Smooth muscle cell (in vitro differentiated cells): ENCODE results near the gene DNAH11. TPM values are rescaled to one million over a fixed set of nuclear protein-coding genes. Genes with fewer than 3 reads are reported as not detected.

Experiments
- DNase-seq: peaks from one replicate; lab custom pipeline; 2025; ENCODE audit not compliant: unreplicated experiment; lab: John Stamatoyannopoulos, UW
- H2AFZ ChIP-seq: fragments of 200-600 bp; sonication (generic); 2 replicates; pipeline ENCODE4 v1.6.0; 2016; ENCODE audit warnings: antibody characterized with exemption, low read depth, mild to moderate bottlenecking
- H3F3A ChIP-seq: fragments of 200-600 bp; sonication (generic); 2 replicates; pipeline ENCODE4 v1.6.0; 2017; ENCODE audit warnings: antibody characterized with exemption, low read depth
- H3K27ac ChIP-seq: fragments of 200-600 bp; sonication (generic); 2 replicates; pipeline ENCODE4 v1.5.1; 2016; ENCODE audit warnings: low read depth, mild to moderate bottlenecking
- H3K27me3 ChIP-seq: fragments of 200-600 bp; sonication (generic); 2 replicates; pipeline ENCODE4 v1.6.1; 2016; ENCODE audit warnings: low read depth, mild to moderate bottlenecking
- H3K36me3 ChIP-seq: fragments of 200-600 bp; sonication (generic); 2 replicates; pipeline ENCODE4 v1.5.1; 2016; ENCODE audit warnings: low read depth
- H3K4me1 ChIP-seq: fragments of 200-600 bp; sonication (generic); 2 replicates; pipeline ENCODE4 v1.5.1; 2016; ENCODE audit warnings: low read depth
- H3K4me2 ChIP-seq: fragments of 200-600 bp; sonication (generic); 2 replicates; pipeline ENCODE4 v1.6.0; 2016; ENCODE audit warnings: mild to moderate bottlenecking
- H3K4me3 ChIP-seq: fragments of 200-600 bp; sonication (generic); 2 replicates; pipeline ENCODE4 v1.5.1; 2016; ENCODE audit warnings: mild to moderate bottlenecking
- H3K79me2 ChIP-seq: fragments of 200-600 bp; sonication (generic); 2 replicates; pipeline ENCODE4 v1.6.0; 2016; ENCODE audit warnings: low read depth, mild to moderate bottlenecking
- H3K9ac ChIP-seq: fragments of 200-600 bp; sonication (generic); 2 replicates; pipeline ENCODE4 v1.6.0; 2016; ENCODE audit warnings: low read depth
- H3K9me3 ChIP-seq: fragments of 200-600 bp; sonication (generic); replicated peaks from 2 replicates; pipeline ENCODE4 v1.5.1; 2016; ENCODE audit warnings: low read depth
- H4K20me1 ChIP-seq: fragments of 200-600 bp; sonication (generic); 2 replicates; pipeline ENCODE4 v1.6.0; 2016; ENCODE audit warnings: low read depth
- CTCF ChIP-seq: fragments of 200-600 bp; sonication (generic); IDR thresholded peaks from 2 replicates; pipeline ENCODE4 v1.5.1; 2017; ENCODE audit warnings: borderline replicate concordance, mild to moderate bottlenecking, antibody characterized with exemption; ENCODE audit not compliant: insufficient read depth, poor library complexity, severe bottlenecking
- WGBS: methylation state at CpG from one replicate; pipeline ENCODE4 v1.1.7; 2016; ENCODE audit warnings: low lambda C conversion rate; 5-methylcytosine and 5-hydroxymethylcytosine counted together
- polyA plus RNA-seq: library from polyadenylated mRNA; unstranded; fragments of >200 nt; fragmentation: Nextera tagmentation; extraction: Ambion mirVana; gene quantifications from 2 replicates; pipeline ENCODE4 v1.2.1, GENCODE V29; 2016
- total RNA-seq: library from RNA; depleted of rRNA; stranded (reverse); fragments of >200 nt; gene quantifications from 2 replicates; pipeline ENCODE4 v1.2.3, GENCODE V29; 2014

The DNAH11 gene
- total and polyA plus RNA-seq, 2 experiments from 2014 or later, result 0.22 to 0.63 TPM

GRCh38 chr7:21611129-21611528 is 68.3 kb downstream of the DNAH11 start:
- Histone ChIP-seq H3K27ac (no peak overlapping the region), H3F3A (no peaks in the 10 kb centered on the region)
- WGBS, result 86% methylated on average over 4 of the region's 4 CpGs

GRCh38 chr7:21616091-21616490 is 73.3 kb downstream of the DNAH11 start:
- Histone ChIP-seq H3F3A (no peaks in the 10 kb centered on the region), H3K4me3 (no peak overlapping the region), H4K20me1 (no peaks in the 10 kb centered on the region)

More at GRCh38 chr7:21611129-21611528, 68.3 kb downstream of the DNAH11 start:
- Histone ChIP-seq H3K79me2 (no peaks in the 10 kb centered on the region), H2AFZ (no peak overlapping the region), H3K4me3 (no peak overlapping the region), H3K36me3 (no peaks in the 10 kb centered on the region), H3K4me2 (no peak overlapping the region), H3K4me1 (no peaks in the 10 kb centered on the region), H3K9me3 (no peaks in the 10 kb centered on the region), H4K20me1 (no peaks in the 10 kb centered on the region), H3K9ac (no peak overlapping the region), H3K27me3 (no peaks in the 10 kb centered on the region)
- no peak for DNase-seq
- TF ChIP-seq CTCF, result no peak

GRCh38 chr7:21616796-21617436 is 74.1 kb downstream of the DNAH11 start:
- Histone ChIP-seq H3K4me1 (no peaks in the 10 kb centered on the region), H3K79me2 (no peaks in the 10 kb centered on the region), H3K27ac (peak overlapping the region; percentile 43), H3K9ac (no peak overlapping the region), H3K4me2 (no peak overlapping the region), H3F3A (no peaks in the 10 kb centered on the region), H3K4me3 (no peak overlapping the region), H3K27me3 (no peaks in the 10 kb centered on the region), H4K20me1 (no peaks in the 10 kb centered on the region), H2AFZ (no peak overlapping the region), H3K36me3 (no peaks in the 10 kb centered on the region), H3K9me3 (no peaks in the 10 kb centered on the region)
- TF ChIP-seq CTCF, result no peak
- no peak for DNase-seq
- WGBS, result 44% methylated on average over 7 of the region's 7 CpGs

More at GRCh38 chr7:21616091-21616490, 73.3 kb downstream of the DNAH11 start:
- no peak for DNase-seq
- no peaks in the 10 kb centered on the region for H3K9me3 ChIP-seq
- WGBS, result 51% methylated on average over 2 of the region's 2 CpGs
- no peaks in the 10 kb centered on the region for H3K27me3 ChIP-seq
- no peaks in the 10 kb centered on the region for H3K36me3 ChIP-seq
- H3K4me2 ChIP-seq, result no peak overlapping the region
- H3K79me2 ChIP-seq, result no peaks in the 10 kb centered on the region
- TF ChIP-seq CTCF, result no peak
- no peaks in the 10 kb centered on the region for H3K4me1 ChIP-seq
- H2AFZ ChIP-seq, result no peak overlapping the region
- no peak overlapping the region for H3K9ac ChIP-seq
- H3K27ac ChIP-seq, result no peak overlapping the region

GRCh38 chr7:21617513-21617912 is 74.7 kb downstream of the DNAH11 start:
- Histone ChIP-seq H3F3A (no peaks in the 10 kb centered on the region), H3K27me3 (no peaks in the 10 kb centered on the region), H3K4me1 (no peaks in the 10 kb centered on the region), H4K20me1 (no peaks in the 10 kb centered on the region), H3K27ac (peak overlapping the region; percentile 43), H3K4me2 (no peak overlapping the region), H3K79me2 (no peaks in the 10 kb centered on the region), H3K4me3 (no peak overlapping the region), H3K9me3 (no peaks in the 10 kb centered on the region), H2AFZ (no peak overlapping the region), H3K9ac (no peak overlapping the region), H3K36me3 (no peaks in the 10 kb centered on the region)
- DNase-seq, result no peak
- no peak for TF ChIP-seq CTCF
- 53% methylated on average over 3 of the region's 3 CpGs for WGBS
